Inferior parietal cortex (tissue), 1 donor: ENCODE measurements around the gene FBXO44.
A peak's percentile ranks its signal among the peaks of the same experiment; 100 is the strongest.

Experiments used
- DNase-seq: peaks from one replicate; pipeline ENCODE4 v3.0.0-alpha.2; 2016; ENCODE audit errors: extremely low spot score

The FBXO44 gene

DNA sequence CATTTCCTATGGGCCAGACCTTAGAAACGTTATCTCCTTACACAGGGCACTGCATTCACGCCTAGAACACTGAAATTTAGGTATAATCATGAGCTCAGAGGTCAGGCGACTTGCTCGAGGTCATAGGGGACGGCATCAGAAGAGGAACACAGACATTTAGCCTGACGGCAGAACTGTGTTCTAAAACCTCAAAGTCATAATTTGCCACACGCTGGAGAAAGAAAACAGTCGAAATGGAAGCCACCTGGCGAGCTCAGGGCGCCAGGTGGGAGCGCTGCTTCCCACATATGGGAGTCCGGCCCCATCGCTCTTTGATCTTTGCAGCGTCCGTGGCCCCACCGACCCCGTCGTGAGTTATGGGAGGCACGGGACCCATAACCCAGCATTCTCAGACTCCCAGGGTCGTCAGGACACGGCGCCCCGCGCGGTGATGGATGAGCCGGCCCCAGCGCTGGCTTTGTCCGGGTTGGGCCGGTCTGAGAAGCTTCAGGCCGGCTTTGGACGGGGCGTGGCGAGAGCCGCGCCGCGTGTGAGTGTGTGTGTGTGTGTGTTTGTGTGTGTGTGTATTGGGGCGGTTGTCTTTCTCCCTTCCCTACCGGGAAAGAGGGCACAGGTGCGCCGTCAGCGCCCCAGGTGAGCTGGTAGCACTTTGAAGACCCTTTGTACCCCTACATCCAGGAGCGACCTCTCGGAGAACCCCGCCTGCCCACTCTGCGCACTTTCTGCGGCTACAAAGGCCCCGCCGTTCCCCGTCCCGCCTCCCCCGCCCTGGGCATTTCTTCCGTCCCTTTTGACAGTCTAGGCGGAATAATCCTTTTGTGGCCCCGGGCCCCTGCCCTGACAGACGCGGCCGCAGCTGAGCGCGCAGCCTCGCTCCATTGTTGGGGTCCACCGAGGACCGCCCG, 36.0 kb downstream of the FBXO44 start:
- no peak for DNase-seq

DNA sequence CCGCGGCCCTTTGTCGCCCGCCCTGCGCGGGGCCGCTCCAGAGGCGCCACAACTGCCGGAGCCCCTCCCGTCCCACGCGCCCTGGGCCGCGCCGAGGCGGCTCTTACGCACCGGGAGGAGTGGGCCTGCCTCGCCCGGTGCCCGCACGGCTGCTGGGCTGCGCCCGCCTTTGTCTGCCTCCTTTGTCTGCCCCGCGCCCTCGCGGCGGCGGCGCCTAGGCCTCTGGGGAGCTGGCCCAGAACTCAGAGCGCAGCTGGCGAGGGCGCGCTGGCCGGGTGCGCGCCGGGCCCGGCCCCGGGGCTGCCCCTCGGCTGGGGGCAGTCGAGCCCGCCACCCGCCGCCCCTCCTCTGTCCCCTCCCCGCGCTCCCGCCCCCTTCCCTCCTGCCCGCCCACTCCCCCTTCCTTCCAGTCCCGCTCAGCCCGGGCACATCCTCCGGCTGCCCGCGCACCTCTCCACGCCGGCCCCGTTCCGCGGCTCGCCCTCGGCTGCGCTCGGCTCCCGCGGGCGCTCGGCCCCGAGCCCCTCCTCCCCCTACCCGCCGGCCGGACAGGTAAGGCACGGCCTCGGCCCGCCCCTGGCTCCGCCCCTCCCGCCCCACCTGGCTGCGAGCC, 36.7 kb downstream of the FBXO44 start, which contains the start of gene DRAXIN:
Gene DRAXIN (plus strand): TSS at position 409 of the 613 bp plus-strand sequence. CDS start 14,549 bp downstream, outside the sequence.
- DNase-seq = no peak

DNA sequence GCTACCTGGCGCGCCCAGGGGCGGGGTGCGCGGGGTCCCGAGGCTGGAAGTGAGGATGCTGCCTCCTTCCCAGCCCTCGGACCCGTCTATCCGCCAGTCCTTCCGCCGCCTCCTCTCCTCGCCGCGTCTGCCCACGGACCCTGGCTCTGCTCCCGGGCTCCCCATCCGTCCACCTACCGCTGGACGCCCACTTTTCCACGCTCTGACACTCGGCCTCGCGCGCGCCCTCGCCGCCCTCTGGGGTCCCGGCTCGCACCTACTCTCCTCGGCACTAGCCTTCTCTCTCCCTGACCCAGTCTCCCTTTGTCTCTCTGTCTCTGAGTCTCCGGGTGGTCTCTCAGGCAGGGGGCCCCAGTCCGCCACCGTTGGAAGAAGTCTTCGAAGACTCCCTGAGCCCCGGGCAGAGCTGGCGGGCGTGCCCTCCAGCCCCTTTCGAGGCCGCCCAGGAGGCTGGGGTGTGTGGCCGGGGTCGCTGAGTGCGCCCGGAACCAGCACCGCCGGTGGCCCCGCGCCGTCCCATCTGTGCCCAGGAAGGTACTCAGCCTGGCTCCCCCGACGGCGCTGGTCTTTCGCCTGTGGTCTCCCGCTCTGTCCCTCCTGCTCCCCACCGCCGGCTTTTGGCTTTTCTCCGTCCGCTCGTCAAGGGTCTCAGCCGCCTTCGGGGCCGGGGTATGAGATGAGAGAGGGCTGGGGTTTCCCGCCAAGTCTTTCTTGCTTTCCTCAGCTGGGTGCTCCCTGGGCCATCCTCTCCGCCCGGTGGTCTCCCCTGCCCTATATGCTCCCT, 37.4 kb downstream of the FBXO44 start:
- DNase-seq = no peak

DNA sequence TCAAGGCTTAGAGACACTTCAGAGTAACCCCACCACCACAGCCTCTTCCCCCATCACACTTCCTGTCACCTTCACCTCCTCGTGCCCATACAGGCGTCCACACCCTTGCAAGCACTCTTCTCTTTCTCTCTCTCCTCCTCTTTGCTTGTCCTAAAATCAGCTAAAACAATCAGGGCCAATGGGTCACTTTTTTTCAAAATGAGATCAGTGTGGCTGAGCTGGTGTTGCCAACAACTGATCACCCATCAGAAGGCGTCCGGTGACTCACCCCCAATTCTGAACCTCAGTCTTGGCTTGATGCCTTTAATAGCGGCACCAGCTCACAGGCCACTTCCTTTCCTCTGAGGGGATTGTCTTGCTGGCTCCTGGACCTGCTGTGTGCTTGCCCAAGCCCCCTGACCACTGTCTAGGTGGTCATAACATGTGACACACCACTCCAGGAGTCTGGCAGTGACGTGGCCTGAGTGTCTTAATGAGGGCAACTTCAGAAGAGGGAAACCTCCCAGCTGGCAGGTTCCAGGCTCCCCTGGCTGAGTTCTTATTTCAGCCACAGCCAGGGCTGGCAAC, 38.4 kb downstream of the FBXO44 start:
- DNase-seq = no peak

DNA sequence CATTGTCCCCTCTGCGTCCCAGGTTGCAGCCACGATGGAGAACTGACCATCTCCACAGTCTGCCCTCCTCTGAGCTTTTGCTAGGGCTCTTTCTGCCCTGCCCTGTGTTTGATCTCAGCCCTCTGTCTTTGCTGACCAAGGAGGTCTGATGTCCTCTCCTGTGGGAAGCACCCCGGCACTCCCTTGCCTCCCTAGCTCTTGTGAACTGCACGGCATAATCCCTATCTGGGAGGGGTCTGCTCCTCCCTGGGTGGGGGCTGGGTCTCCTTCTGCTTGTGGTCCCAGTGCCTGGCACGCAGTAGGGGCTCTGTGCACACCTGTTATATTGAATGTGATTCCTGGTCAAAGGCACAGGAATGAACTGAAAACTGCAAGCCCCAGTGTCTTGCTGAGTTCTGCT, 39.2 kb downstream of the FBXO44 start:
- no peak for DNase-seq

DNA sequence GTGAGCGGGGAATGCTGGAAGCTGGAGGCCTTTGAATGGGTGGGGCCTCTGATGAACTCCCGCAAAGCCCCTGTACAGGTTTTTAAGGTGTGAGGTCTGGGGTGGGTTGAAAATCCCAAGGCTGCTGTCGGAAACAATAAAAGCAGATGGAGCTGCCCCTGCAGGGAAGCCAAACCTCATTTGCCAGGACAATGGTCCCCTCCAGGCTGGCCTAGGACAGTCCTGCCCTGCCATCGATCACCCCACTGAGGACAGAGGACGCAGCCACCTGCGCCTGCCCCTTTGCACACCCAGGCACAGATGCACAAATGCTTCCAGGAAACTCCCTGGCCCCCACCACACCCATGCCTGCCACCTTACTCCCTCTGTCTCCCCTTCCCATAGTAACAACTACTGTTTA, 41.2 kb downstream of the FBXO44 start:
- DNase-seq = no peak

DNA sequence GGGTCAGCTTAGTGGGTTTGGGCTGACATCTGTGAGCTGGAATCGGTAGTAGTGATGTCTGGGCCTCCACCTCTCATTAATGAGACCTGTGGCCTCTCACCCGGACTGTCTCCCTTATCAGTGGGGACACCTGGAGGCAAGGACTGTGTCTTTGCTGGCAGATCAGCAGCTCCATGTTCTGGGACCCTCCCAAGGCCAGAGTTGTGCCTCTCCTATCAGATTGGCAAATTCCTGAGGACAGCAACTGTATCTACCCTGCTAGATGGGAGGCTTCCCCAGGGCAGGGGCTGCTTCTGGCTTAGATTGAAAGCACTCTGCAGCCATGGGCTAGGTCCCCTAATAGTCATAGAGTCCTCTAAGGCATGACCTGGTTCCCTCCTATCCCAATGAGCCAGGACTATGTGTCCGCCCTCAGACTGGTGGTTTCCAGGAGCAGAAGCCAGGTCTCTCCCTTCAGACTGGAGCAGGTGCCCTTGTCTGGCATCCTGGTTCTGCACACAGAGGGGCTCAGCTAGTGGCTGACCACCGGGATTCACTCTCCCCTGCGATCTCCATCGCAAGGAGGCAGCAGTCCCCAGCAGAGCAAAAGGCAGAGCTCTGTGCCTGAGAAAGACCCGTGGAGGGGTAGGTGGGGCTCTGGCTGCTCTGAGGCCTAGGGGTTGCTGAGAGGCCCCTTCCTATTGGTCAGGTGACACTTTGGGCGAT, 42.7 kb downstream of the FBXO44 start:
- no peak for DNase-seq

DNA sequence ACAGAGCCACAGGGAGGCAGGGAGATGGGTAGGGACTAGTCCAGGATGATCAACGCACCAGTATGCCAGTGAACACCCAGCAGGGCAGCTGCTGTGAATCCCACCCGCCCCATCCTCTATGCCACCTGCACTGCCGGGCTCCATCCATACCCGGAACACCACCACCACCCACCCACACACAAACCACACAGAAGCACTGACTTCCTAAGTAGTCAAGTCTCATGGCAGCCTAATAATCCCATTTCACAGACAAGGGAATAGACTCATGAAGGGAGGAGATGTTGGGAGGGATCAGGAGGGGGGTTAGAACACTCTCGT, 43.2 kb downstream of the FBXO44 start:
- DNase-seq = no peak

DNA sequence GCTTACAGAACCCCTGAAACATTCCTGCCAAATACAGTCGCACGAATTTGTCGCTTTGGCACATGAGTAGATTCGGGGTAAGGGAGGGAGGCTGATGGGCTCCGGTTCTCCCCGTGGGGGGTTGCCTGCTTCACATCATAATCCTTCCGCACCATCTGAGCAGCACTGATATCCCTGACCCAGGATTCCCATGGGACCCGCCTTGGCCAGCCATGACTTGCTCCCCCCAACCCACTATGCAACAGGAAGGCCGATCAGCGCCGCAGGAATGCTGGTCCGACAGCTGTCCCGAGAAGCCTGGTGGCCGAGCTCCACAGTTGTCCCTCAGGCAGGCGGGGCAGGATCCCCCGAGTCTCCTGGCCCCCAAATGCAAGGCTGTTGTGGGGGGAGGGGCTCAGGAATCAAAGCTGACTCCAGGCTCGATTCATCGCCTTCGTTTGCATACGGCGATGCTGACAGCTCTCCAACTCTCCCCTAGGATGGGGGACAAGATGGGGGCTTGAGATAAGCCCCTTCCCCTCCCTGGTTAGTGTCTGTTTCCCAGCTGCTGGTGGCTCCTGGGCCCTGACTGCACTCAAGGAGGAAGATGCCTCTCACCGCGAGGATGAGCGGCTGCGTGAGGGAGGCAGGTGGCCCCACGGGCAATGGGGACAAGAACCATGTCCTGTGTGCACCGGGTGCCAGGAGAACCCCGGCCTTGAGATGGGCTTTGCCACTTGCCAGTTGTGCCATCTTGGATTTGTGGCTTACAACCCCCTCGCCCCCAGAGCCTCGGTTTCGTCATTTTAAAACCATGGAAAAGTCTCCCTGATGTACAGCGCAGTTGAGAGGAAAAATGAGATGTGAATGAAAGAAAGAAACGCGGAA, 46.2 kb downstream of the FBXO44 start:
- no peak for DNase-seq

DNA sequence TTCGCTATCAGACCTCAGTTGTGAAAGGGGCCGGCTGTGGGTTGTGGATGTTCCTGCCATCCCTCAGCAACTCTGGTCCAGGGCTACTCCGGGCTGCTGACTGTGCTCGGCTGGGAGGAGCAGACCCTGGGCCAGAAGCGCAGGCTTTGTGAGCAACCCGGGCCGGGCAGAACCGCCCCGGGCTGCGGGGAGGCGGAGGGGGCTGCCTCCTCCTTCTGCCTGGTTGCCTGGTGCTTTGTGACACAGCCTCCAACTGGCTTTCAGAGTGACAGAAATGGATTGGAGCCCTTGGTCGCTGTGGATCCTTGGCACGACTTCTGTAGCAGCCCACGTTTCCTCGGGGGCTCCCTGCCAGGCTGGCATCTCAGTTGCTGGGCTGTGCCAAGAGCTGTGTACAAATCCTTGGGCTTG, 46.9 kb downstream of the FBXO44 start:
- DNase-seq = peak; percentile 67

DNA sequence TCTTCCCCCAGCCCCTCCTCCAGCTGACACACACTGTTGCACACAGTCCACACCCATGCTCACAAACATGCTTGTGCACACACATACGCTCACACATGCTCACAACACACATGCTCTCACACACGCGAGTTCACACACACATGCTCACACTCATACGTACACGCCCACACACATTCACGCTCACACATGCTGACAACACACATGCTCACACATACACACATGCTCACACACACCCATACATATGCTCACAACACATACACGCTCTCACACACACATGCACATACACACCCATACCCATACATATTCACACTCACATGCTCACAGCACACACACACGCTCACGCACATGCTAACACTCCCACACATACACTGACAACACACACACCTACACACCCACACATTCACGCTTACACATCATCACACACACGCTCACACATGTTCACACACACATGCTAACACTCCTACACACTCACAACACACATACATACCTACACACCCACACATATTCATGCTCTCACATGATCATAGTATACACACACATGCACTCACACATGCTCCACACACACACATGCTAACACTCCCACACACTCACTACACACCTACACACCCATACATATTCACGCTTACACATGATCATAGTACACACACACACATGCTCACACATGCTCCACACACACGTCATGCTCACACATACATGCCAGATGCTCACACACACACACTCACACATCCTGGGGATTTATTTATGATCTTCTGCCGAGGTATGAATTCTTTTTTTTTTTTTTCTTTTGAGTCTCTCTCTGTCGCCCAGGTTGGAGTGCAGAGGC, 47.5 kb downstream of the FBXO44 start:
- no peak for DNase-seq

DNA sequence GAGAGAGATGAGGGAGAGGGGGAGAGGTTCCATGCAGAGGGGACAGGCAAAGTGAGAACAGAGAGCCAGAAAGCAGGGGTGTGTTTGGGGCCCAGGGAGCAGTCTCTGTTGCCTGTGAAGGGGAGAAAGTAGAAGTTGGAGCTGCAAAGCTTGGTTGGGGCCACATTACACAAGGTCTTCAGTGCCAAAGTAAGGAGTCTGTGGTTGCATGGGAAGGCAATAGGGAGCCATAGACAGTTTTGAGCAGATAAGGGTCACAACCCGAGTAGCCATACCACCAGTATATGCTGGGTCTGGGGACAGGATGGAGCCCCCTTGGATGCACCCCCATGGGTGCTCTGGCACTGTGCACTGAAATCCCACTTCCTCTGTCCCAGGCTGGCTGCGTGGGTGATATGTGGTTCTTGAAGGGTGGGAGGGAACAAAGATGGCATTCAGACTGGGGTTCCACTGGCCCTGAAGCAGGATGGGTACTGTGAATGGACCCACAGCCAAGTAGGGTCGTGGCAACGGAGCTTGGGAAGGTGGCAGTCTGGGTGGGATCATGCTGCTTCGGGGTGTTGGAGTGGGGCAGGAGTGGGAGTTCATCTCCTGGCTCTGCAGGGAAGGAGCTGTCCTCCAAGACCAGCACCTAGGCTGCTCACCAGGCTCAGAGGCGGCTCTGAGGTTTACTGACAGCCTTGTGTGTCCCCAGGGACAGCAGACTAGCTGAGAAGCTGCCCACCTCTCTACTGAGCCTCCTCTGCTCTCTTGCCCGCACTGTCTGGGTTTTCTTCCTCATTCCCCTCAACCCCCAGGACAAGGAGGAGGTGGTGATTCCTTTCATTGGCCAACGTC, 48.9 kb downstream of the FBXO44 start:
- no peak for DNase-seq

DNA sequence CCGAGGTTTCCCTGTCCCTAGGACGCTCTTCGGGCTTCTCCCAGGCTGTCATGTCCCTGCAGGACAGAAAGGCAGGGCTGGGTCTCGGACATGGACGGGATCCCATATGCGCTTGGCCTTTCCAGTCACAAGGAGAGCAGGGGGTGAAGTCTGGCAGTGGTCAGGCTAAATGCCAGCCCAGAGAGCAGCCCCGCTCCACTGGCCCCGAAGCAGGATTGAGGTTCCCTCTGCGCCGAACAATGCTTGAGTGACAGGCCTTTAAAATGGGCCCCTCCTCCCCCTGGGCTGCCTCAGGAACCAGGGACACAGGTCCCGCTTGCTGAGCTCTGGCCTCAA, 49.5 kb downstream of the FBXO44 start:
- no peak for DNase-seq

DNA sequence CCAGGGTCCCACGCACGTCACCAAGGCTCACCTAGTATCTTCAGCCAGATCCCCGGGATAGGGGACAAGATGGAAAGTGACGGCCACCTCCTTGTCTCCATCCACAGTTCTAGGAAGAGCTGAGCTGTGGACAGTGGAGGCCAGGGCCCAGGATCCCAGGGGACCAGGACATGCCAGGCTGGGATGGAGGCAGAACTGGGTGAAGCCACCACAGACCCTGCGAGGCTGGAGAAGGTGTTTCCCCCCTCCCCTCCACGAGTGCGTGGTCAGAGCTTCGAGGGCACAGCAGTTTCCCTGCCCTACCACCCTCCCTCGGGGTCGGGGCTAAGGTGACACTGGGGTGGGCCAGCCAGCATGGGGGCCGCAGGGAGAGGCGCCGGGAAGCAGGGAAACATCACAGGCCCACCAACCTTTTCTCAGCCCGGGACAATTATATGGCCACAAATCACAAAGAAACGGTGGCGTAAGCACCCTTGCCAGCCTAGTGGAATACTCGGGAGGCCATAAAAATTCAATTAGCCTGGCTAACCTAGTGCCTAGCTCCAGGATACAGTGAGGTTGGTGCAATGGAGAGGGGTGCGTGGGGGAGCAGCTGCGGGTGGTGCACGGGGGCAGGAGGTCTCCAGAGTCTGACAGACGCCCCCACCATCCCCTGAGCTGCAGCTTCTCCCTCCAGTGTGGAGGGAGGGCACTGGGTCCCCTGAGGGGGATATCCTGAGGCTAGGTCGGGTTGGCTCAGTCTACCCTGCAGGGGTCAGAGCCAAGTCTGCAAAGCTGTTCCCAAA, 50.2 kb downstream of the FBXO44 start:
- no peak for DNase-seq

DNA sequence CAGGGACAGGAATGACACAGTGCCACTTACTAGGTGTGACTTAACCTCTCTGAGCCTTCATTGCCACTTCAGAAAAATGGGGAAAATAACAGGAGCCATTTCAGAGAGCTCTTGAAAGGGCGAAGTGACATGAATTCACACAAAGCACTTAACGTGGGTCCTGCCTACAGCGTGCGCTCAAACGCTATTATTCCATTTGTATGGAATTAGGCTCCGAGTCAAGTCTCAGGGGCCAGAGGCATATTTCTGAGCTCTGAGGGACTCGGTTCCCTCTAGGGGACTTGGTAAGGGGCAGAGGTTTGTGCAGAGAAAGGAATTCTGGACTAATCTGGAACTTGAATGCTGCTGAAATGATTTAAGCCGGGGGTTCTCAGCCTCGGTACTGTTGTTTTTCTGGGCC, 50.9 kb downstream of the FBXO44 start:
- DNase-seq = no peak

DNA sequence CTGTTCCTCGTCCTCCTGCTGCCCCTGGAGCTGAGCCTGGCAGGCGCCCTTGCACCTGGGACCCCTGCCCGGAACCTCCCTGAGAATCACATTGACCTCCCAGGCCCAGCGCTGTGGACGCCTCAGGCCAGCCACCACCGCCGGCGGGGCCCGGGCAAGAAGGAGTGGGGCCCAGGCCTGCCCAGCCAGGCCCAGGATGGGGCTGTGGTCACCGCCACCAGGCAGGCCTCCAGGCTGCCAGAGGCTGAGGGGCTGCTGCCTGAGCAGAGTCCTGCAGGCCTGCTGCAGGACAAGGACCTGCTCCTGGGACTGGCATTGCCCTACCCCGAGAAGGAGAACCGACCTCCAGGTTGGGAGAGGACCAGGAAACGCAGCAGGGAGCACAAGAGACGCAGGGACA, 51.6 kb downstream of the FBXO44 start:
- DNase-seq = no peak

DNA sequence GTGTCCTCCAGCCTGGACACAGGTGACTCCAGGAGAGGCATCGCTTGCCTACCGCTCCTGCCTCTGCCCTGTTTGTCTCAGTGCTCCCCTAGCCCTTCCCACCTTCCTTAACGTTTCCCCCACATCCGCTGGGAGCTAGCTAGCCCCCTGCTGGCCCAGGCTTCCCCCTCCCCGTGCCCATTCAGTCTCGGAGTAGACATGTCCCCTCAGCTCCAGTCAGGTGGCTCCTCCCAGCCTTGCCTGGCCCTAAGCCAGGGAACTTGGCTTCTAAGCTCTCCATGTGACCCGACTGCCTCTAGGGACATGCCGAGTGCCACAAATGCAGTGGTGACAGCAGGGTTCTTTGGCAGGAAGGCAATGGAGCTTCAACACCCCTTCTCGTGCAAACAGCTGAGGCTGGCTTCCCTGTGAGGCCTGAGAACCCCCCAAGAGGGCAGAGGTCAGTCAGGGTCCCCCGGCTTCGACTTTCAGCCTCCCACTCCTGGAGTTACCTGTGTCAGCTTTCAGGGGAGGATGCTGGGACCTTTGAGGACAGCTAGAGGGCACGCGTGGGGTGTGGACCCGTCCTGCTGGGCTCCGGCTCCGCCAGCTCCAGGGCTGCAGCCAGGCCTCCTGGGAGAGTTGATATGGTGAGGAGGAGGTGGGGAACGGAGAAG, 53.1 kb downstream of the FBXO44 start:
- no peak for DNase-seq
